ENCODE measurements around the gene C12orf56. TPM values are rescaled to one million over a fixed set of nuclear protein-coding genes. Genes with fewer than 3 reads are reported as not detected.
"Not testable (repeated sequence)": the region's sequence is repeated elsewhere in the genome, so short reads cannot be mapped to it uniquely, and the experiment has no call there.

C12orf56 gene
- total RNA-seq, 4 donors from 2014 or later, result 0.11 TPM; not detected in 3

- intact Hi-C loops (cut with DNase I), result no loop called here
Measured at GRCh38 chr12:64351265-64351664, 39.3 kb downstream of the C12orf56 start.

GRCh38 chr12:64347630-64348029 lies 42.9 kb downstream of the C12orf56 start:
- intact Hi-C loops (cut with DNase I), result no loop called here
- Histone ChIP-seq H3K9me3 (peaks cover 0 to 16% (median 10%) of the 10 kb centered on the region in 4 donors), H3K36me3 (no peaks in the 10 kb centered on the region), H3K27ac (replicated peaks in 1 of 4) (no peak overlapping the region), H3K4me3 (no peak overlapping the region), H3K4me1 (no peaks in the 10 kb centered on the region), H3K27me3 (no peaks in the 10 kb centered on the region)
- DNase-seq (ENCODE audit: extremely low spot score), result no peak
- TF ChIP-seq POLR2AphosphoS5 (IDR thresholded peaks at IDR 0.05) (no peak), POLR2A (IDR thresholded peaks at IDR 0.05; ENCODE audit: low read depth) (no peak), EP300 (IDR thresholded peaks at IDR 0.05) (no peak)
- TF ChIP-seq, protein P1, sequence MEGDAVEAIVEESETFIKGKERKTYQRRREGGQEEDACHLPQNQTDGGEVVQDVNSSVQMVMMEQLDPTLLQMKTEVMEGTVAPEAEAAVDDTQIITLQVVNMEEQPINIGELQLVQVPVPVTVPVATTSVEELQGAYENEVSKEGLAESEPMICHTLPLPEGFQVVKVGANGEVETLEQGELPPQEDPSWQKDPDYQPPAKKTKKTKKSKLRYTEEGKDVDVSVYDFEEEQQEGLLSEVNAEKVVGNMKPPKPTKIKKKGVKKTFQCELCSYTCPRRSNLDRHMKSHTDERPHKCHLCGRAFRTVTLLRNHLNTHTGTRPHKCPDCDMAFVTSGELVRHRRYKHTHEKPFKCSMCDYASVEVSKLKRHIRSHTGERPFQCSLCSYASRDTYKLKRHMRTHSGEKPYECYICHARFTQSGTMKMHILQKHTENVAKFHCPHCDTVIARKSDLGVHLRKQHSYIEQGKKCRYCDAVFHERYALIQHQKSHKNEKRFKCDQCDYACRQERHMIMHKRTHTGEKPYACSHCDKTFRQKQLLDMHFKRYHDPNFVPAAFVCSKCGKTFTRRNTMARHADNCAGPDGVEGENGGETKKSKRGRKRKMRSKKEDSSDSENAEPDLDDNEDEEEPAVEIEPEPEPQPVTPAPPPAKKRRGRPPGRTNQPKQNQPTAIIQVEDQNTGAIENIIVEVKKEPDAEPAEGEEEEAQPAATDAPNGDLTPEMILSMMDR (IDR thresholded peaks at IDR 0.05), result no peak
- WGBS, result 93% methylated on average over 2 of the region's 2 CpGs

More at GRCh38 chr12:64351265-64351664, 39.3 kb downstream of the C12orf56 start:
- no peak for DNase-seq (ENCODE audit: extremely low spot score)
- H3K4me1 ChIP-seq, result no peaks in the 10 kb centered on the region
- H3K36me3 ChIP-seq, result no peaks in the 10 kb centered on the region
- H3K27me3 ChIP-seq, result no peaks in the 10 kb centered on the region
- TF ChIP-seq POLR2AphosphoS5 (IDR thresholded peaks at IDR 0.05), result no peak
- TF ChIP-seq, protein P1 (IDR thresholded peaks at IDR 0.05), result no peak
- no peak for TF ChIP-seq POLR2A (IDR thresholded peaks at IDR 0.05; ENCODE audit: low read depth)
- TF ChIP-seq EP300 (IDR thresholded peaks at IDR 0.05), result no peak
- H3K4me3 ChIP-seq, result no peak overlapping the region
- H3K9me3 ChIP-seq, result peaks cover 0 to 20% (median 11%) of the 10 kb centered on the region in 4 donors
- 98% methylated on average over 5 of the region's 5 CpGs for WGBS
- H3K27ac ChIP-seq (replicated peaks in 1 of 4), result no peak overlapping the region

GRCh38 chr12:64344631-64345030 lies 45.9 kb downstream of the C12orf56 start:
- WGBS, result 88% methylated on average over 4 of the region's 4 CpGs
- DNase-seq (ENCODE audit: extremely low spot score); intact Hi-C loops (cut with DNase I): not testable (repeated sequence)

GRCh38 chr12:64340546-64340945 lies 50.0 kb downstream of the C12orf56 start:
- DNase-seq (ENCODE audit: extremely low spot score); H3K27ac ChIP-seq (replicated peaks in 1 of 4); H3K36me3 ChIP-seq; intact Hi-C loops (cut with DNase I); H3K4me3 ChIP-seq; H3K27me3 ChIP-seq; H3K4me1 ChIP-seq: not testable (repeated sequence)
- peaks cover 0 to 14% (median 2%) of the 10 kb centered on the region in 4 donors for H3K9me3 ChIP-seq
- WGBS, result 84% methylated on average over 2 of the region's 2 CpGs

More at GRCh38 chr12:64344631-64345030, 45.9 kb downstream of the C12orf56 start:
- H3K27ac ChIP-seq (replicated peaks in 1 of 4); H3K27me3 ChIP-seq; H3K4me3 ChIP-seq; H3K4me1 ChIP-seq; H3K36me3 ChIP-seq: not testable (repeated sequence)
- H3K9me3 ChIP-seq, result peaks cover 0 to 16% (median 6%) of the 10 kb centered on the region in 4 donors

- Histone ChIP-seq H3K9me3 (peaks cover 0 to 9% (median 0%) of the 10 kb centered on the region in 4 donors), H3K27ac (replicated peaks in 1 of 4) (no peak overlapping the region), H3K36me3 (no peaks in the 10 kb centered on the region), H3K4me1 (no peaks in the 10 kb centered on the region), H3K27me3 (no peaks in the 10 kb centered on the region), H3K4me3 (no peak overlapping the region)
- no peak for DNase-seq (ENCODE audit: extremely low spot score)
- intact Hi-C loops (cut with DNase I), result no loop called here
- 92% methylated on average over 4 of the region's 4 CpGs for WGBS
- TF ChIP-seq, protein P1 (IDR thresholded peaks at IDR 0.05), result no peak
- no peak for TF ChIP-seq POLR2AphosphoS5 (IDR thresholded peaks at IDR 0.05)
Measured at GRCh38 chr12:64335886-64336466, 54.6 kb downstream of the C12orf56 start.

- no peaks in the 10 kb centered on the region for H3K4me1 ChIP-seq
- no peak overlapping the region for H3K4me3 ChIP-seq
- H3K27ac ChIP-seq (replicated peaks in 1 of 4), result no peak overlapping the region
- no peaks in the 10 kb centered on the region for H3K27me3 ChIP-seq
- H3K36me3 ChIP-seq, result no peaks in the 10 kb centered on the region
- no peaks in the 10 kb centered on the region for H3K9me3 ChIP-seq
- TF ChIP-seq EP300 (IDR thresholded peaks at IDR 0.05), result no peak
- TF ChIP-seq POLR2AphosphoS5 (IDR thresholded peaks at IDR 0.05), result no peak
- TF ChIP-seq, protein P1 (IDR thresholded peaks at IDR 0.05), result no peak
- TF ChIP-seq POLR2A (IDR thresholded peaks at IDR 0.05; ENCODE audit: low read depth), result no peak
- DNase-seq (ENCODE audit: extremely low spot score), result no peak
- 85% methylated on average over 2 of the region's 2 CpGs for WGBS
- intact Hi-C loops (cut with DNase I), result no loop called here
Measured at GRCh38 chr12:64332938-64333337, 57.6 kb downstream of the C12orf56 start.
